HepG2 (cell line): Measurements from ENCODE around the gene RIPK3. TPM values are rescaled to one million over a fixed set of nuclear protein-coding genes. Genes with fewer than 3 reads are reported as not detected.

Experiments used
- CBX2 ChIP-seq, 2 experiments: fragments of 200-600 bp in 1 of 2; sonication (generic); formaldehyde crosslinking in 1 of 2; IDR thresholded peaks; 2 replicates each; pipeline versions ENCODE4 v1.7.0 to v1.8.1; 2018 to 2022; ENCODE audit warnings: low read depth in 2 of 2, low read length in 1 of 2, mild to moderate bottlenecking in 1 of 2, missing genetic modification reagents in 1 of 2
- FOXP1 ChIP-seq, 2 experiments: fragments of 450-650 bp in 1 of 2; IDR thresholded peaks; 2 replicates each; pipeline ENCODE4 v1.6.1; 2017 to 2018; ENCODE audit warnings: antibody characterized with exemption in 1 of 2
- GPN1 ChIP-seq: sonication (generic); formaldehyde crosslinking; IDR thresholded peaks from 2 replicates; pipeline ENCODE4 v1.5.1; 2020; ENCODE audit warnings: missing genetic modification reagents, borderline replicate concordance
- IKZF4 ChIP-seq: sonication (generic); formaldehyde crosslinking; IDR thresholded peaks from 2 replicates; pipeline ENCODE4 v1.5.1; 2020; ENCODE audit warnings: borderline replicate concordance, mild to moderate bottlenecking, low read depth, missing genetic modification reagents; ENCODE audit errors: not compliant biosample characterization
- NPAS2 ChIP-seq: sonication (generic); formaldehyde crosslinking; IDR thresholded peaks from 2 replicates; pipeline ENCODE4 v1.8.0; 2022; ENCODE audit warnings: mild to moderate bottlenecking, missing genetic modification reagents, borderline replicate concordance
- ZNF407 ChIP-seq: sonication (generic); formaldehyde crosslinking; IDR thresholded peaks from one replicate; pipeline ENCODE4 v1.5.1; 2020; ENCODE audit warnings: mild to moderate bottlenecking, missing genetic modification reagents; ENCODE audit errors: not compliant biosample characterization
- ZNF614 ChIP-seq: IDR thresholded peaks from 2 replicates; pipeline ENCODE4 v1.6.1; 2018; ENCODE audit warnings: missing biosample characterization, missing genetic modification reagents, inconsistent platforms, borderline replicate concordance
- ZNF639 ChIP-seq: conservative IDR thresholded peaks from 2 replicates; pipeline ENCODE4 v1.6.1; 2018; ENCODE audit warnings: missing genetic modification reagents
- polyA plus RNA-seq, 8 experiments: library from polyadenylated mRNA; depleted of rRNA in 3 of 8; stranded (reverse) in 7 of 8; unstranded in 1 of 8; fragments of >200 nt; fragmentation: Illumina TruSeq in 4 of 8; extraction: Trizol in 4 of 8; gene quantifications; 2 replicates each; pipeline versions ENCODE4 v1.2.1 to v1.2.3, GENCODE V29; 2011 to 2016; ENCODE audit warnings: low read depth in 4 of 8, missing spikeins in 1 of 8, mixed read lengths in 1 of 8; ENCODE audit not compliant: insufficient read depth in 1 of 8
- total RNA-seq, 5 experiments: library from RNA; depleted of rRNA; stranded (reverse); fragments of >200 nt; fragmentation: Illumina TruSeq; extraction: Trizol; gene quantifications; 2 replicates each; pipeline ENCODE4 v1.2.3, GENCODE V29; 2016; ENCODE audit warnings: low read depth in 1 of 5
- TF ChIP-seq, protein P1 (sequence below): sonication (generic); formaldehyde crosslinking; conservative IDR thresholded peaks from 2 replicates; pipeline ENCODE4 v1.4.0; 2020; ENCODE audit warnings: missing genetic modification reagents
- TF ChIP-seq, protein P2 (sequence below): sonication (generic); formaldehyde crosslinking; IDR thresholded peaks from 2 replicates; pipeline ENCODE4 v1.9.0; 2021; ENCODE audit warnings: mild to moderate bottlenecking, missing genetic modification reagents

The RIPK3 gene
- total and polyA plus RNA-seq, 2 of the 13 experiments (the other 11 are each of a cell fraction or from before 2014, with no cell fraction given) = not detected

DNA sequence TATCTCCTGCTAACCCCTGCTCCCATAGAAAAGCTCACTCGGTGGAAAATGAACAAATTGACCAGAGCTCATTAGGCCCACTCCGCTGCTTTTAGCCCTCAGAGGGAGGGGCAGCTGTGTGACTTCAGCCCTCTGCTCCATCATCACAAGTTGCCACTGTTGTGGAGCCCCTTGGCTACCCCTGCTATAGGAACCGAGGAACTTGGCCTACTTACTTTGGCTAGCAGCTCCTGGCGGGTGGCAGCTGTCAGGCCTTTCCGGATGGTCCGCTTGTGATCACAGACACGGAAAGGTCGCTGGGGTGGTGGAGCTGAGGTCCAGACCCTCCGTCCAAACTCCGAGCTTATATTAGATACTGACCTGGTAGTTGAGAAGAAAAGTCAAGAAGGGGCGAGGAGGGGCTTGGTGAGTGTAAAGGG lies 32.6 kb downstream of the RIPK3 start (continued):
- TF ChIP-seq ZNF407 (CRISPR knock-in tag) (no peak), ZNF614 (no peak), NPAS2 (CRISPR knock-in tag) (no peak), FOXP1 (IDR thresholded peaks at IDR 0.05) (no peak), FOXP1 (CRISPR knock-in tag; IDR thresholded peaks at IDR 0.05) (no peak), IKZF4 (no peak), ZNF639 (no peak), CBX2 (IDR thresholded peaks at IDR 0.05; ENCODE audit: low read depth, low read length) (no peak), CBX2 (CRISPR knock-in tag; IDR thresholded peaks at IDR 0.05; ENCODE audit: low read depth) (no peak; the same call in 1 of the 2 replicates), GPN1 (CRISPR knock-in tag) (no peak)
- TF ChIP-seq, protein P1, sequence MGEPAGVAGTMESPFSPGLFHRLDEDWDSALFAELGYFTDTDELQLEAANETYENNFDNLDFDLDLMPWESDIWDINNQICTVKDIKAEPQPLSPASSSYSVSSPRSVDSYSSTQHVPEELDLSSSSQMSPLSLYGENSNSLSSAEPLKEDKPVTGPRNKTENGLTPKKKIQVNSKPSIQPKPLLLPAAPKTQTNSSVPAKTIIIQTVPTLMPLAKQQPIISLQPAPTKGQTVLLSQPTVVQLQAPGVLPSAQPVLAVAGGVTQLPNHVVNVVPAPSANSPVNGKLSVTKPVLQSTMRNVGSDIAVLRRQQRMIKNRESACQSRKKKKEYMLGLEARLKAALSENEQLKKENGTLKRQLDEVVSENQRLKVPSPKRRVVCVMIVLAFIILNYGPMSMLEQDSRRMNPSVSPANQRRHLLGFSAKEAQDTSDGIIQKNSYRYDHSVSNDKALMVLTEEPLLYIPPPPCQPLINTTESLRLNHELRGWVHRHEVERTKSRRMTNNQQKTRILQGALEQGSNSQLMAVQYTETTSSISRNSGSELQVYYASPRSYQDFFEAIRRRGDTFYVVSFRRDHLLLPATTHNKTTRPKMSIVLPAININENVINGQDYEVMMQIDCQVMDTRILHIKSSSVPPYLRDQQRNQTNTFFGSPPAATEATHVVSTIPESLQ = no peak
- TF ChIP-seq, protein P2, sequence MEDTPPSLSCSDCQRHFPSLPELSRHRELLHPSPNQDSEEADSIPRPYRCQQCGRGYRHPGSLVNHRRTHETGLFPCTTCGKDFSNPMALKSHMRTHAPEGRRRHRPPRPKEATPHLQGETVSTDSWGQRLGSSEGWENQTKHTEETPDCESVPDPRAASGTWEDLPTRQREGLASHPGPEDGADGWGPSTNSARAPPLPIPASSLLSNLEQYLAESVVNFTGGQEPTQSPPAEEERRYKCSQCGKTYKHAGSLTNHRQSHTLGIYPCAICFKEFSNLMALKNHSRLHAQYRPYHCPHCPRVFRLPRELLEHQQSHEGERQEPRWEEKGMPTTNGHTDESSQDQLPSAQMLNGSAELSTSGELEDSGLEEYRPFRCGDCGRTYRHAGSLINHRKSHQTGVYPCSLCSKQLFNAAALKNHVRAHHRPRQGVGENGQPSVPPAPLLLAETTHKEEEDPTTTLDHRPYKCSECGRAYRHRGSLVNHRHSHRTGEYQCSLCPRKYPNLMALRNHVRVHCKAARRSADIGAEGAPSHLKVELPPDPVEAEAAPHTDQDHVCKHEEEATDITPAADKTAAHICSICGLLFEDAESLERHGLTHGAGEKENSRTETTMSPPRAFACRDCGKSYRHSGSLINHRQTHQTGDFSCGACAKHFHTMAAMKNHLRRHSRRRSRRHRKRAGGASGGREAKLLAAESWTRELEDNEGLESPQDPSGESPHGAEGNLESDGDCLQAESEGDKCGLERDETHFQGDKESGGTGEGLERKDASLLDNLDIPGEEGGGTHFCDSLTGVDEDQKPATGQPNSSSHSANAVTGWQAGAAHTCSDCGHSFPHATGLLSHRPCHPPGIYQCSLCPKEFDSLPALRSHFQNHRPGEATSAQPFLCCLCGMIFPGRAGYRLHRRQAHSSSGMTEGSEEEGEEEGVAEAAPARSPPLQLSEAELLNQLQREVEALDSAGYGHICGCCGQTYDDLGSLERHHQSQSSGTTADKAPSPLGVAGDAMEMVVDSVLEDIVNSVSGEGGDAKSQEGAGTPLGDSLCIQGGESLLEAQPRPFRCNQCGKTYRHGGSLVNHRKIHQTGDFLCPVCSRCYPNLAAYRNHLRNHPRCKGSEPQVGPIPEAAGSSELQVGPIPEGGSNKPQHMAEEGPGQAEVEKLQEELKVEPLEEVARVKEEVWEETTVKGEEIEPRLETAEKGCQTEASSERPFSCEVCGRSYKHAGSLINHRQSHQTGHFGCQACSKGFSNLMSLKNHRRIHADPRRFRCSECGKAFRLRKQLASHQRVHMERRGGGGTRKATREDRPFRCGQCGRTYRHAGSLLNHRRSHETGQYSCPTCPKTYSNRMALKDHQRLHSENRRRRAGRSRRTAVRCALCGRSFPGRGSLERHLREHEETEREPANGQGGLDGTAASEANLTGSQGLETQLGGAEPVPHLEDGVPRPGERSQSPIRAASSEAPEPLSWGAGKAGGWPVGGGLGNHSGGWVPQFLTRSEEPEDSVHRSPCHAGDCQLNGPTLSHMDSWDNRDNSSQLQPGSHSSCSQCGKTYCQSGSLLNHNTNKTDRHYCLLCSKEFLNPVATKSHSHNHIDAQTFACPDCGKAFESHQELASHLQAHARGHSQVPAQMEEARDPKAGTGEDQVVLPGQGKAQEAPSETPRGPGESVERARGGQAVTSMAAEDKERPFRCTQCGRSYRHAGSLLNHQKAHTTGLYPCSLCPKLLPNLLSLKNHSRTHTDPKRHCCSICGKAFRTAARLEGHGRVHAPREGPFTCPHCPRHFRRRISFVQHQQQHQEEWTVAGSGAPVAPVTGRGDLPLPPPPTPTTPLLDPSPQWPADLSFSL (CRISPR knock-in tag) = no peak
